Measurements from ENCODE around the gene EPS8L1.

The EPS8L1 gene

DNA sequence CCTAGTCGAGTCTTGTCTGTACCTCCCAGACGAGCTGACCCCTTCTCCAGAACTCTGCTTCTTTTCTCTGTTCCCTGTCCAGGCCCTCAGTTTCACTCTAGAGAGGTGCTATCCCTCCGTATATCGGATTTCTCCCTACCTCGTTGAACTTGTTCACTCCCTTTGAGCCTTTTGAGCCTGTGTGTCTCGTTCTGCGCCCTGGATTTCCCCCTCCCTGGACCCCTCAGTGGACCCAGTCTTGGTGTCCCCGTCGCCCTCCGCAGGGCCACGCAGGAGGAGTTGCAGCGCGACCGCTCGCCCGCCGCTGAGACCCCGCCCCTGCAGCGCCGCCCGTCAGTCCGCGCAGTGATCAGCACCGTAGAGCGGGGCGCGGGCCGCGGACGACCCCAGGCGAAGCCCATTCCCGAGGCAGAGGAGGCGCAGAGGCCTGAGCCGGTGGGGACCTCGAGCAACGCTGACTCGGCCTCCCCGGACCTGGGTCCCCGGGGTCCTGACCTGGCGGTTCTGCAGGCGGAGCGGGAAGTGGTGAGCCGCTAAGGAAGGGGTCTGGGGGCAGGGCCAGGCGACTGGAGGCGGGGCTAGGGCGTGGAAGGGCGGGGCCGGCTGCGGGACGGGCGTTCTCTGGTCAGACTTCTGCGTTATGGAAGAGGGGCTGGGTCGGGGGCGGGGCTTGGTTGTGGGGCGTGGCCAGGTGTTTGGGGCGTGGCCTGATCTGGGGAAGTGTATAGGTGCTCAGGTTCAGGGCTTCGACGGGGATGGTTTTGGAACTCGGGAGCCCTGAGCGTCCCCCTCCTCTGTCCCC is 5.5 kb downstream of the EPS8L1 start:
- DNase-seq: no peak

DNA sequence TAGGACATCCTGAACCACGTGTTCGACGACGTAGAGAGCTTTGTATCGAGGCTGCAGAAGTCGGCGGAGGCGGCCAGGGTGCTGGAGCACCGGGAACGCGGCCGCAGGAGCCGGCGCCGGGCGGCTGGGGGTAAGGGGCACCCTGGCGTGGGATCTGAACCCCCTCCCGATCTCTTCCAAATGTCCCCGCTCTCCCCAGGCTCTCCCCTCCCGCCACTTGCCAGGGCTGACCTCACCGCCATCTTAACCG is 6.0 kb downstream of the EPS8L1 start:
- no peak for DNase-seq

DNA sequence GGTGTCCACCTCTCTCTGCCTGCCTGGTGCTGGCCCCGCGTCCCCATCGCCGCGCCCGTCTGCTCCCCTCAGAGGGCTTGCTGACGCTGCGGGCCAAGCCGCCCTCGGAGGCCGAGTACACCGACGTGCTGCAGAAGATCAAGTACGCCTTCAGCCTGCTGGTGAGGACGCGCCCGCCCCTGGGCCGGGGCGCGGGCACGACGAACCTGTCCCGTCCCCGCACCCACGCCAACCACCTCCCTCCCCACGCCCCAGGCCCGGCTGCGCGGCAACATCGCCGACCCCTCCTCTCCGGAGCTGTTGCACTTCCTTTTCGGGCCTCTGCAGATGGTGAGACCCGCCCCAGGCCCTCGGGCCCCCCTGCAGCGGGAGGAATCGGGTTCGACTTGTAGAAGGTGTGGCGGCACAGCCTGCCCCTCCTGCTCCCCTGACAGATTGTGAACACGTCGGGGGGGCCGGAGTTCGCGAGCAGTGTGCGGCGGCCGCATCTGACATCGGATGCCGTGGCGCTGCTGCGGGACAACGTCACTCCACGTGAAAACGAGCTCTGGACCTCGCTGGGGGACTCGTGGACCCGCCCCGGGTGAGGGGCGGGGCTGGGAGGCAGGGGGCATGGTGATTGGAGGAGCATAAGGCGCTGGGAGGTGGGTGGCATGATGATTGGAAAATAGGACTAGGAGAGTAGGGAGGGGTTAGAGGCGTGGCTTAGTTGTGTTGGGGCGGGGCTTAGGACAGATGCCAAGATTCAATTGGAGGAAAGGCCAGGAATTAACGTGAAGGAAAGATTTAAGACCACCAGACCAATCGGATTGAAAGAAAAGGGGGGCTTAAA is 6.6 kb downstream of the EPS8L1 start:
- DNase-seq: no peak

DNA sequence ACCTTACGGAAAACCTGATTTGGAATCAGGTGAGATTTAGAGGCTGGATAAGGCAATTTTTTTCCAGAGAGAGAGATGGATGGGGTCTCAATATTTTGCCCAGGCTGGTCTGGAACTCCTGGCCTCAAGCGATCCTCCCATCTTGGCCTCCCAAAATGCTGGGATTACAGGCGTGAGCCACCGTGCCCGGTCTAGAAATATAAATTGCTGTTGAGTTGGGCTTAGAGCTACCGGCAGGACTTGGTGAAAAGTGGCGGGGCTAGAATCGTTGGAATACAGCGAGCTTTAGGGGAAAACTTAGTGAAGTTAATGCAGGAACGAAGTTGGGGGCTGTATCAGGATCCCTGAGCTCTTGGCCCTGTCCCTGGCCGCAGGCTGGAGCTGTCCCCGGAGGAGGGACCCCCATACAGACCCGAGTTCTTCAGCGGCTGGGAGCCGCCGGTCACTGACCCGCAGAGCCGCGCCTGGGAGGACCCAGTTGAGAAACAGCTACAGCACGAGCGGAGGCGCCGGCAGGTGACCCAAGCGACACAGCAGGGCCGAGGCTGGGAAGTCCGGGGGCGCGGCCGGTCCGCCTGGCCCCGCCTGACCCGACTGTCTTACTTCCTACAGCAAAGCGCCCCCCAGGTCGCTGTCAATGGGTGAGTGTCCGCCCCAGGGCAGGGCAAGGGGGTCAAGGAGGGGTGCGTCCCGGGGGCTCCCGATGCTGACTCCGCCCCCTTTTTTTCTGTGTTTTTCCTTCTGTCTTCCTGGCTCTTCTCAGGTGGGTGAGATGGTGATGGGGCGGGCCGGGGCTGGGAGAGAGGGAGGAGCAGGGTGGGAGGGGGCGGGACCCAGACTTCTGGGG is 7.6 kb downstream of the EPS8L1 start:
- DNase-seq: no peak

DNA sequence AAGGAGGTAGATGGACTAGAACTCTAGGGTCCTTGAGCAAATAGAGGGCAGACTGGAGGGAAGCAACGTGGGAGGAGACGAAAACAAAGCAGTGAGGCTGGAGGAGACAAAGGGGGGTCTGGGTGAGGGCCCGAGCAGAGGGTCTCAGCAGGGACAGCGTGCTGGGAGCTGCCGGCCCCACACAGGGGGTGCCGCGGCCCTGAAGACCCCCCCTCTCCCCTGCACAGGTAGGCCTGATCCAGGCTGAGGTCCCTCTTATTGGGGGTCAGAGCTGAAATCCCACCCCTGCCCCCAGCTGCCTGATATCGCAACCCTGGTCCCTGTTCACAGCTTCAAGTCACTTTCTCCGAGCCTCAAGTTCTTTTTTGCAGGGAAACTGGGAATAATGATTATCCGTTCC is 8.7 kb downstream of the EPS8L1 start:
- no peak for DNase-seq

DNA sequence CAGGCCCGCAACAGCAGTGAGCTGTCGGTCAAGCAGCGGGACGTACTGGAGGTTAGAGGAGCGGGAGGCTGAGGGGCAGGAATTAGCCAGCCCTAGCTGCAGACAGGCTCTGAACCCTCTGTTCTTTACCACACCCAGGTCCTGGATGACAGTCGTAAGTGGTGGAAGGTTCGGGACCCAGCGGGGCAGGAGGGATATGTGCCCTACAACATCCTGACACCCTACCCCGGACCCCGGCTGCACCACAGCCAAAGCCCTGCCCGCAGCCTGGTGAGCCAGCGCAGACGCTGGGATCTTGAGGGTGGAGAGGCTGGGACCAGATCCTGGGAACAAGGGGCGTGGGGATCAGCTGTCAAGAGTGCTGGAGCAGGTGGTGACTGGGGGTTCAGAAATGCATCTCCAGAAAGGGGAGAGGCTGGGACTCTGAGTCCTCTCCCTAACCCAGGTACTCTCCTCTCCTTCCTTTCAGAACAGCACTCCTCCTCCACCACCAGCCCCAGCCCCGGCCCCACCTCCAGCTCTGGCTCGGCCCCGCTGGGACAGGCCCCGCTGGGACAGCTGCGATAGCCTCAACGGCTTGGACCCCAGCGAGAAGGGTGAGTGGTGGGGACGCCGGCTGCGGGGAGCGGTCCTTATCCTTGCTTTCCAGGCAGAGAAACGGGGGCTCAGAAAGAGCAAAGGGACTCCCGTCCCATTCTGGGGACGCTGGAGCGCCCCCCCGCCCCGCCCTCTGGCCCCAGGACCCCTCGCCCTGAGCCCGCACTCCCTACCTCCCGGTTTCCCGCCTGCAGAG is 10.4 kb downstream of the EPS8L1 start:
- no peak for DNase-seq

DNA sequence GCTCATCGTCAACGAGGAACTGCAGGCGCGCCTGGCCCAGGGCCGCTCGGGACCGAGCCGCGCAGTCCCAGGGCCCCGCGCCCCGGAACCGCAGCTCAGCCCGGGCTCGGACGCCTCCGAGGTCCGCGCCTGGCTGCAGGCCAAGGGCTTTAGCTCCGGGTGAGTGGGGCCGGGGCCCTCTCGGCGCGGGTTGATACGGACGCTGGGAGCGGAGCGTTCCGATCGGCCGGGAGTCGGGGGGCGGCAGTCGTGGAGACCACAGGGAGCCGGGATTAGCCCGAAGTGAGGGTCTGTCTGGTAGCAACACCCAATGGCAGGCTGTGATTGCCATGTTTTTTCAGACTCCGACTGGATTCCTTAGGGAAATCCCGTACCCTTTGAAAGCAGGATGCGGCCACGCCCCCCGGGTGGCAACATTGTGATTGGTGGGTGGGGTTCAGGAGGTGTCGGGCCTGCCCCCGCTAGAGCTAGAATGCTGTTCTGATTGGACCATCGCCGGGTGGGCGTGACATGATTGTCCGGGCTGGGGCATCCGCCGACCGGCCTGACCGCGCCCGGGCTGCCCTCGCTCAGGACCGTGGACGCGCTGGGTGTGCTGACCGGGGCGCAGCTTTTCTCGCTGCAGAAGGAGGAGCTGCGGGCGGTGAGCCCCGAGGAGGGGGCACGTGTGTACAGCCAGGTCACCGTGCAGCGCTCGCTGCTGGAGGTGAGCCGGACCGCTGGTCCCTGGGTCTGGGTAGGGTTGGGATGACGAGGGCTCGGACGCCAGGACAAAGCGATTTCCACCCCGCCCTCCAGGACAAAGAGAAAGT is 11.3 kb downstream of the EPS8L1 start:
- DNase-seq: peak; percentile 69

DNA sequence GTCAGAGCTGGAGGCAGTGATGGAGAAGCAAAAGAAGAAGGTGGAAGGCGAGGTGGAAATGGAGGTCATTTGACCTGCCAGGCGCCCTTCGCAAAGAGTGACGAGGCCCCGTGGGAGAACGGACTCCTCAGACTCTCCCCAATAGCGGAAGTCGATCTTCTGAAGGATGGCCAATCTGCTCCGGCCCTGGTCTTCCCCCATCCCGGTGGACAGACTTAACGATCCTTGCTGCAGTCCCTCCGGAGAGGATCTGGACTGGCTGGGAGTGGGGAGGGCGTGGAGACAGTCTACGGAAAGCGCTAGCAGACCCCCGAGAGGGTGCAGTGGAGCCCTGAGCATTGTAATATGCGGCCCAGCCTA is 11.9 kb downstream of the EPS8L1 start:
- no peak for DNase-seq

DNA sequence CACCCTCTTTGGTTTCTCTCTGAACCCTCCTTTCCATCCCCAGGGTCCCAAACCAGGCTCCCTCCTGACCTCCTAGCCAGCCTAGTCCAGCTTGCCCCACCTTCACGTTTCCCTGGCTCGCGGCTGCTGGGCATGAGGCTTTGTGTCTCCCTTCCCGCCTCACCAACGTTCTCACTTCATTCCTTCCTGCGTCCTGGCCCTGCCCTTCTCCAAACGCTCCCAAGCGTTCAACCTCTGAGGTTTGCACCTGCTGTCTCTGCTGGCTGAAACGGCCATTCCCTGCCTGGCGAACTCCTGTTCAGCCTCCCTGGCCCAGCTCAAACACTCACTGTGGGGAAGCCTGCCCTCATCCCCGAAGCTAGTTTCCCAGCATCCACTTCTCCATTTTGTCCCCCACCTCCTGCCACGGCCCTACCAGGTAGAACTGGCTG is 12.4 kb downstream of the EPS8L1 start:
- no peak for DNase-seq

DNA sequence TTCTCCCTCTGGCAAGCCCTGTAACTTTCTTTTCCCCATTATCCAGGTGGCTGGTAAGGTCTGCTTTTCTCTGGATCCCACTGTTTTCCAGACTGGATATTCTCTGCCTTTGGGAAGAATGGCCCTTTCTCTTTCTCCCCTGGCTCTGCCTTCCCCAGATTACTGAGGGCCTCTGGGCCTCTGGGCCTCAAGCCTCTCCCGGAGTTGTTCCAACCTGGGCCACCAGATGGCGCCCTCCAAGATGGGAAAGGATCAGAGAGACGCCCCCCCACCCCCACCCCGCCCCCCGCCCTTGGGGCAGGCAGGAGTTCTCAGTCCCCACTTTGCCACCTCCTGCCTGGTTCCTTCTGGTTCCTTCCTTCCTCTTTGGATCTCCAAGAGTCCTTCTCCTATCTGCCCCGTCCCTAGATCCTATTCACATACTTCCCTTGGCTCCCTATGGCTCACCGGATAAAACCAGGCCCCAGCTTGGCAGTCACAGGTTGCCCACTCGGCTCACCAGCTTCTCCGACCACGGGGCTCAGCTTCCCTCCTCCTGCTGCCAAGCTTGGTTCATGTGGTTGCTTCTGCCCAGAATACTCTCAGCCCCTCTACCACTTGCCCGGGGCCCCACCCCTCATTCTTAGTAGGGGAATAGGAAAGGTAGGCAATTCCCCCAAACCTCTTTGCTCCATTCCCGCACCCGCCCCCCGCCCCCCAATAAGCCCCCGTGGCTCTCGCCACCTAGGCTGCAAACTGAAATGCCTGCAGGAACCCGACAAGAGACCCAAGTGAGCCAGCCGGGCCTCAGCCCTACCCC is 13.1 kb downstream of the EPS8L1 start:
- DNase-seq: peak; percentile 31

DNA sequence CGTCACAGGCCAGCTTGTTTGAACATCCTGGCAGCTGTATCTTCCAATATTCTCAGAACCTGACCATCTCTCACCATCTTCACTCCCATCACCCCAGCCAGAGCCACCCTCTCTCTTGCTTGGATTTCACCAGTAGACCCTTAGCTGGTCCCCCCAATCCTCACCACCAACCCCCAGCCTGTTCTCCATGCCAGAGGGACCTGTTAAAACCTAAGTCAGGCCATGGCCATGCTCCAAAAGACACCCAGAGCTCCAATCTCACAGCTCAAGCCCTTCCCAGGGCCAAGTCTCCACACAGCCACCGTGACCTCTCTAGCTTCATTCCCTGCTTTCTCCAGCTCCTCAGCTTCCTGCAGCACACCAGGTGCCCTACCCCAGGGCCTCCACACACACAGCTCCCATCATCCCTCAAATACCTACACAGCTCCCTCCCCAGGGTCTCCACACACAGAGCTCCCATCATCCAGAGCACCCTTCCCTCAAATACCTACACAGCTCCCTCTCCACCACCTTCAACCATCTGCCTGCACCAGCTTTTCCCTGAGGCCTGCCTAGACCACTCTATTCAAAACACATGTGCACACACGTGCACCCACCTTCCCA is 13.8 kb downstream of the EPS8L1 start:
- DNase-seq: no peak

DNA sequence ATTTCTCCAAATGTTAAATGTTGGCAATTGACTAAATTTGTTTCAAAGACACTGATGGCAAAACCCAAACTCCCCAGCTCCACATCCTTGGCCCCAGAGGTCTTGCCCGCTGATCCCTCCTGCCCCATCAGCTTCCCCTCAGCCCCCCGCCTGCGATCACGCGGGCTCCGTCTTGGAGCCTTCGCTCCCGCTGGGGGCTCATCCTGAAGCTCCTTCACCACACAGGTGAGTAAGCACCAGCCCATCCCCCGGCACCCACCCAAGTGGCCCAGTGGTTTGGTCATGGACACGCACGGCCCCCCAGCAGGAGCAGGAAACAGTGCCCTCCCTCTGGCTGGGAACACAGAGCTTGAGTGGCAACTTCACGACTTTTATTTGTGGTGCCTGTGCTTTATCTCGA is 14.9 kb downstream of the EPS8L1 start:
- no peak for DNase-seq

DNA sequence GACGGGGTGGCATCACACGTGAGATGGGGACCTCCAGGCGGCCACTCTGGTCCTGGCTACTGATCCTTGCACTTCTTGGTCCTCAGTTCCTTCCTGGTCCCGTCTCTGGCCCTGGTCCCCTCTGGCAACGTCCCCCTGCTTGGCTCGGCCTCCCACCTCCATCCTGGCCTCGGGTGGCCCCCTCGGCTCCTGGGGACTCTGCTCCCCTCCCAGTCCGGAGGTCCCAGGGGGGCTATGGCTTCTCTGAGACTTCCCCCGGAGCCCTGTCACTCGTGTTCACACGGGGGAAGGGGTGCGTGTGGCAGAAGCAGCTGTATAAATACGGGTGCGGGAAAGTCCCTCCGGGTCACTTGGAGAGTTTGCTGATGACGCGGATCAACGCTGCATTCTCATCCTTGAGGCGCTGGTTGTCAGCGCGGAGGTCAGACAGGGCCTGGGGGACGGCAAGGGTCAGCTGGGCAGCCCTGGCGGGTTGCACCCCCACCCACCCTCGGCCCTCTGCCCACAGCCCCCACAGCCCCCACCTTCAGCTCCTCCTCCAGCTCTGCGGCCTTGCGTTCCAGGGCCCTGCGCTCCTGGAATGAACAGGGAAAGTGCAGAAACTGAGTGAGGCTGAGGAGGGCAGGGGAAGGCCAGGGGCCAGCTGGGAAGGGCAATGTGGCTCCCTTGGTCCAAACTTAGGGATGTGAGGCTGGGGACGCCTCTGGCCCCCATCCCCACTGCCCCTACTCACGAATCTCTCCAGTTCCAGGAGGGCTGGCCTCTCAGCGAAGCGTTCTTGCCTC is 15.6 kb downstream of the EPS8L1 start:
- no peak for DNase-seq

DNA sequence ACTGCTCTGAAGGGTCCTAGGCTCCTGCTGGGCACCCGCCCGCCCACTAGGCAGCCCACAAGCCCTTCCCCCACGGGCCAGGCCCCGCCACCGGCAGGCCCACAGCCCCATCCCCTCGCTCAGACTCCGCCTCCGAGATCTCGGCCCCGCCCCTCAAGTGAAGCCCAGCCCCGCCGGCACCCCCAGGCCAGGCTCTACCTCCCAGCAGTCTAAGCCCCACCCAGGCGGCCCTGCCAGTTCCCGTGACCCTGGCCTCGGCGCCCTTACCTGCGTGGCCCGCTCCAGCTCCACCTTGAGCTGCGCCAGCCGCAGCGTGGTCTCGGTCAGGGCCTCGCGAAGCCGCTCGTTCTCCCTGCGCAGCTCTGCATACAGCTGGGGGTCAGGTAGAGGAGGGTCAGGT is 16.3 kb downstream of the EPS8L1 start:
- DNase-seq: no peak

DNA sequence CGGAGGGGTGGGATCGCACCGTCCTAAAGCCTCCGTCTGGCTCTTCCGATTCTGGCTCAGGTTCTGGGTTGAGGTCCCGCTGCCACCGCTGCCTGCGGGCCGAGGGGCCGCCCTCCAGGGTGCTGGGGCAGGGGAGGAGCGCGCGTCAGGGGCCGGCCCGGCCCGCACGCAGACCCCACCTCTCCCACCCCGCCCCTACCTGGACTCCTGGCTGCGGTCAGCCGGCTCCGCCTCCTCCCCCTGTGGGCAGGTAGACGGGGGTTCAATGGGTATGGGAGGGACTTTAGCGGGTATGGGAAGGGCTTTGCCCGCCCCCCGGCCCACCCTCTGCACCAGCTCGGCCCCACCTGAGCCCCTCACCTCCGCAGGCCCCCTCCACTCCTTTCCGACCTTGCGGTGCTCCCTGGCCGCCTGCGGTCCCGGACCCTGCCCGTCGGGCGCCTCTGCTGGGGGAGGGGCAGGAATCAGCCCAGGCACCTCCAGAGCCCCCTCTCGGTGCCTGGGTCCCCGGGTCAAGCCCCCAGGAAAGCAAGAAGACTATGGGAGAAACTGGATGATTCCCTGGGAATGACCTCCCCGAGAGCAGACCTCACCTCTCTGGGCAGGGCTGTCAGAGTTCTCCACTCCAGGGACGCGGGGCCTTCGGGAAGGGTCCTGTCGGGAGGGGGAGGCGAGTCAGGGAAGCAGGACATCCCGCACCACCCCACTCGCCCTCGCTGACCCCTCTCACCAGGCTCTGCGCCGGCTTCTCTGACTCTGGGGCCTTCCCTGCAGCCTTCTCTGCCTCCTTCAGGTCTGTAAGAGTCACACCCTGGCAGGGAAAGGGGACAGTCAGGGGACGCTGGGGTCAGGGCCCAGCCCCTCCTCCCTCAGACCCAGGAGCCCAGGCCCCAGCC is 17.0 kb downstream of the EPS8L1 start:
- no peak for DNase-seq

DNA sequence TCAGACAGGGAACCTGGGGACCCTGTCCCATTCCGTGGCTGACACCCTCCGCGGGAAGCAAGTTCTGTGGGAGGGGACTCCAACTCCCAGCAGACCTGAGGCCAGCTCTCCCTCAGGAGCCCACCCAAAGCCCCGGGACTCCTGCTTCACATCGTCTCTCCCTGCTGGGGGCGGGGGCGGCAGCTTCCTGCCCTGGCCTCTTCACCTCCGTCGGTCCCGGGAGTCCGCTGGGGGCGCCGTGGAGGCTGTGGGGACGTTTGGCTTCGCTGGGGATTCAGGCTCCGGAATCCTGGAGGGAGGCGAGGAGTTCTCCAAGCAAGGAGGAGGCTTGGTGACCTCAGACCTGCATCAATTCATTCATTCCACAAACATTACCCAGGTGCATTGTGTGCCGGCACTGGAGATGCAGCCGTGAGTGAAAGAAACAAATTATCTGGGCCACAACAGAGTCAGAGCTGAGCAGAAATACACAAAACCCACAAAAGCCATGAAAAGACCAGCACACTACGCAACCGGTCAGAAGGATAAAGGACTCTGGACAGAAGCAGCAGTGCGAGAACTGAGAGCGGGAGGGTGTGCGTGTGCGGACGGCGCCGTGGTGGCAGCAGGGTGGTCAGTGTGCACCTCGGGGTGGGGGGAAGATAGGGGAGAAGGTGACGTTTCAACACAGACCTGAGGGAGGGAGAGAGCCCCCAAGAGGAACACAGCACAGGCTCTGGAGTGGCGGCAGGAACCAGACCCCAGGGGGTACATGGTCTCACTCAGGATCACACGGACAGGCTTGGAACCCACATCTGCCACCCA is 19.0 kb downstream of the EPS8L1 start:
- DNase-seq: no peak

DNA sequence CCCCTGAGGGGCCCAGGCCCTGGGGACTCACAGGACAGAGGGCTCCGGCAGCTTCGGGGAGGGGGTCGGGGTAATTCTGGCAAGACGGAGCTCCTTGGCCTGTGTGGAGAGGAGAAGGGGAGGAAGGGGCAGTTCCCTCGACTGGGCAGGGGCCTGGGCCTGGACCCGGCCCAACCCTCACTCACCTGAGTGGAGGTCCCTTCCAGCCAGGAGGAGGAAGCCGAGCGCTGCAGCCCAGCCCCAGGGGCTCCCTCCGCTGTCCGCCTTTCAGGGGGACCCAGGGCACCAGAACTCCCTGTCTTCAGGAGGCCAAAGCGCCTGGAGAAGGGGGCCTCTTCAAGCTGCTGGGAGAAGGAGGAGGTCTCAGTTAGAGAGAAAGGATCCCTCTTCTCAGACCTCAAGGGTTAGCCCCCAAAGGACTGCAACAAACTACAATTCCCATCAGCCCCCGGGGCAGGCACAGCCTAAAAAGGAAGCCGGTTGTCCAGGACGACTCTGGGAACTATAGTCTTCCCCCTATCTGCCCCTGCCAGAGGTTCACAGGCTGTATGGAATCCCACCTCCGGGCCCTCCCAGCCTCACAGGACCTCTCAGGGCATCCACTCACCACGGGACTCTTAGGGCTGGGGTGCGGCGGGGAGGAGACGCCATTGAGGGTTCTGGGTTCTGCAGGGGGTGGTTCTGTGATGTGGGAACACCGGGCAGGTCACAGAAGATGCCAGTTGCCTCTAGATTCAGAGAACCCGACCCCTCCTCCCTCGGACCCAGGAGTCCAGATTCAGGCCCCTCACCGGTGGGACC is 19.8 kb downstream of the EPS8L1 start:
- DNase-seq: no peak

All from NCI-H510A treated with DMSO at 0.1 percent for 48 hours (cell line).